Left ventricle myocardium inferior (tissue), 1 donor: Measurements from ENCODE around the gene PCDHGB1. TPM values are rescaled to one million over a fixed set of nuclear protein-coding genes. Genes with fewer than 3 reads are reported as not detected.
A peak's percentile ranks its signal among the peaks of the same experiment; 100 is the strongest.
"Not testable (repeated sequence)": the region's sequence is repeated elsewhere in the genome, so short reads cannot be mapped to it uniquely, and the experiment has no call there.

Experiments
- DNase-seq: peaks from one replicate; pipeline ENCODE4 v3.0.0-alpha.2; 2020
- H3K27ac ChIP-seq: fragments of 200-600 bp; replicated peaks from 2 replicates; pipeline ENCODE4 v1.8.0; 2021
- H3K27me3 ChIP-seq: fragments of 200-600 bp; 2 replicates; pipeline ENCODE4 v1.8.0; 2021; ENCODE audit warnings: low read depth
- H3K36me3 ChIP-seq: fragments of 200-600 bp; 2 replicates; pipeline ENCODE4 v1.8.0; 2021
- H3K4me1 ChIP-seq: fragments of 200-600 bp; 2 replicates; pipeline ENCODE4 v1.8.0; 2021
- H3K4me3 ChIP-seq: fragments of 200-600 bp; 2 replicates; pipeline ENCODE4 v1.8.0; 2021; ENCODE audit warnings: mild to moderate bottlenecking, moderate library complexity
- H3K9me3 ChIP-seq: fragments of 200-600 bp; replicated peaks from 2 replicates; pipeline ENCODE4 v1.8.0; 2021
- intact Hi-C: fragments of 100-400 bp; cut with micrococcal nuclease; formaldehyde crosslinking; loops from one replicate; pipeline ENCODE4 v1.11.0; 2022
- total RNA-seq: library from RNA; stranded (reverse); fragmentation: NEBNext Ultra II Directional; extraction: Animal tissue kit (Norgen Biotek cat#: 25700); gene quantifications from one replicate; pipeline ENCODE4 v1.2.1, GENCODE V29; 2021
- TF ChIP-seq, protein P1 (sequence below): fragments of 200-600 bp; IDR thresholded peaks from 2 replicates; pipeline ENCODE4 v1.8.0; 2021; ENCODE audit warnings: antibody characterized with exemption, mild to moderate bottlenecking, borderline replicate concordance
- donor health status: DM: no; HTN: yes; CAD: no; lungs with severe emphysema.

PCDHGB1 gene
- total RNA-seq, 1 donor from 2014 or later: 5.7 TPM

DNA sequence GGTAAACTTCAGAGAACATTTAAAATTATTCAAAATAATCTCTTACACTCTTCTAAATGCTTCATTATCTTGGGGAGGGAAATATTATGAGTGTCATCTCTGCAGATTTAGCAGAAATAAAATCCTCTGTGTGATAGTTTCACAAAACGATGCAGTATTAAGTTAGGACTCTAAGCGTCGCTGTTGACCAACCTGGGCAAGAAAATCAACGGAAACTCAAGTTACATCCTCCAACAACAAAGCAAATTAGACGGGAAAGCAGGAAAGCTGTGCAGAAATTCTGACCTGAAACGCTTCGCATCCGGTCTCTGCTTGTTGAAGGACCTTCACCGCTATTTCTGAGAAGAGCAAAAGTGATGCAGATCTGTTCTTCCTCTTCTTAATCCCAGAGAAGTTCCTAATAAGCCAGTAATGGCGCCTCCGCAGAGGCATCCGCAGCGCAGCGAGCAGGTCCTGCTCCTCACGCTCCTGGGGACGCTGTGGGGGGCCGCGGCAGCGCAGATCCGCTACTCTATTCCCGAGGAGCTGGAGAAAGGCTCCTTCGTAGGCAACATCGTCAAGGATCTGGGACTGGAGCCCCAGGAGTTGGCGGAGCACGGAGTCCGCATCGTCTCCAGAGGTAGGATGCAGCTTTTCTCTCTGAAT, 23.9 kb downstream of the PCDHGB1 start, which contains the start of gene PCDHGA6:
Gene PCDHGA6, plus strand, starts transcription at position 219 of the 645 bp plus-strand sequence. Its CDS starts 193 bp downstream, at position 412.
- peaks cover 43% of the 10 kb centered on the region for H3K36me3 ChIP-seq
- H3K27me3 ChIP-seq: no peaks in the 10 kb centered on the region
- H3K27ac ChIP-seq: no peak within 1 kb of the TSS
- DNase-seq: no peak
- peaks cover 57% of the 10 kb centered on the region for H3K4me1 ChIP-seq
- peaks cover 98% of the 10 kb centered on the region for H3K9me3 ChIP-seq
- intact Hi-C loops: no loop called here
- H3K4me3 ChIP-seq: peak within 1 kb of the TSS; percentile 52
- TF ChIP-seq, protein P1, sequence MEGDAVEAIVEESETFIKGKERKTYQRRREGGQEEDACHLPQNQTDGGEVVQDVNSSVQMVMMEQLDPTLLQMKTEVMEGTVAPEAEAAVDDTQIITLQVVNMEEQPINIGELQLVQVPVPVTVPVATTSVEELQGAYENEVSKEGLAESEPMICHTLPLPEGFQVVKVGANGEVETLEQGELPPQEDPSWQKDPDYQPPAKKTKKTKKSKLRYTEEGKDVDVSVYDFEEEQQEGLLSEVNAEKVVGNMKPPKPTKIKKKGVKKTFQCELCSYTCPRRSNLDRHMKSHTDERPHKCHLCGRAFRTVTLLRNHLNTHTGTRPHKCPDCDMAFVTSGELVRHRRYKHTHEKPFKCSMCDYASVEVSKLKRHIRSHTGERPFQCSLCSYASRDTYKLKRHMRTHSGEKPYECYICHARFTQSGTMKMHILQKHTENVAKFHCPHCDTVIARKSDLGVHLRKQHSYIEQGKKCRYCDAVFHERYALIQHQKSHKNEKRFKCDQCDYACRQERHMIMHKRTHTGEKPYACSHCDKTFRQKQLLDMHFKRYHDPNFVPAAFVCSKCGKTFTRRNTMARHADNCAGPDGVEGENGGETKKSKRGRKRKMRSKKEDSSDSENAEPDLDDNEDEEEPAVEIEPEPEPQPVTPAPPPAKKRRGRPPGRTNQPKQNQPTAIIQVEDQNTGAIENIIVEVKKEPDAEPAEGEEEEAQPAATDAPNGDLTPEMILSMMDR: peak; percentile 62

DNA sequence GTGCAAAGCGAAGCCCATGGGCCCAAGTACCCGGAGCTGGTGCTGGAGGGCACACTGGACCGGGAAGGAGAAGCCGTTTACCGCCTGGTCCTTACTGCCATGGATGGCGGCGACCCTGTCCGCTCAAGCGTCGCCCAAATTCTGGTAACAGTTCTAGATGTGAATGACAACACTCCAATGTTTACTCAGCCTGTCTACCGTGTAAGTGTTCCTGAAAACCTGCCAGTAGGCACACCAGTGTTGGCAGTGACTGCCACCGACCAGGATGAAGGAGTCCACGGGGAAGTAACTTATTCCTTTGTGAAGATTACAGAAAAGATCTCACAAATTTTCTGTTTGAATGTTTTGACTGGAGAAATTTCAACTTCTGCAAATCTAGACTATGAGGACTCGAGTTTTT, 24.7 kb downstream of the PCDHGB1 start:
- no peaks in the 10 kb centered on the region for H3K27me3 ChIP-seq
- peaks cover 98% of the 10 kb centered on the region for H3K9me3 ChIP-seq
- peaks cover 43% of the 10 kb centered on the region for H3K36me3 ChIP-seq
- DNase-seq: no peak
- intact Hi-C loops: no loop called here
- TF ChIP-seq, protein P1: no peak
- peaks cover 50% of the 10 kb centered on the region for H3K4me1 ChIP-seq
- peak overlapping the region; percentile 52 for H3K4me3 ChIP-seq
- no peak overlapping the region for H3K27ac ChIP-seq

DNA sequence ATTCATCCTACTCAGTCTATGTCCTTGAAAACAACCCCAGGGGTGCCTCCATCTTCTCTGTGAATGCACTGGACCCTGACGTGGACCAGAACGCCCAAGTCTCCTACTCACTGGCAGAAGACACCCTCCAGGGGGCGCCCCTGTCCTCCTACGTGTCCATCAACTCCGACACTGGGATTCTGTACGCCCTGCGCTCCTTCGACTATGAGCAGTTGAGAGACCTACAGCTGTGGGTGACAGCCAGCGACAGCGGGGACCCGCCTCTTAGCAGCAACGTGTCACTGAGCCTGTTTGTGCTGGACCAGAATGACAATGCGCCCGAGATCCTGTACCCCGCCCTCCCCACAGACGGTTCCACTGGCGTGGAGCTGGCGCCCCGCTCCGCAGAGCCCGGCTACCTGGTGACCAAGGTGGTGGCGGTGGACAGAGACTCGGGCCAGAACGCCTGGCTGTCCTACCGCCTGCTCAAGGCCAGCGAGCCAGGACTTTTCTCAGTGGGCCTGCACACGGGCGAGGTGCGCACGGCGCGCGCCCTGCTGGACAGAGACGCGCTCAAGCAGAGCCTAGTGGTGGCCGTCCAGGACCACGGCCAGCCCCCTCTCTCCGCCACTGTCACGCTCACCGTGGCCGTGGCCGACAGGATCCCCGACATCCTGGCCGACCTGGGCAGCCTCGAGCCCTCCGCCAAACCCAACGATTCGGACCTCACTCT, 25.7 kb downstream of the PCDHGB1 start:
- H3K27me3 ChIP-seq, intact Hi-C loops, H3K4me3 ChIP-seq, DNase-seq, H3K27ac ChIP-seq: not testable (repeated sequence)
- Histone ChIP-seq H3K9me3 (peaks cover 98% of the 10 kb centered on the region), H3K4me1 (peaks cover 45% of the 10 kb centered on the region), H3K36me3 (peaks cover 48% of the 10 kb centered on the region)

DNA sequence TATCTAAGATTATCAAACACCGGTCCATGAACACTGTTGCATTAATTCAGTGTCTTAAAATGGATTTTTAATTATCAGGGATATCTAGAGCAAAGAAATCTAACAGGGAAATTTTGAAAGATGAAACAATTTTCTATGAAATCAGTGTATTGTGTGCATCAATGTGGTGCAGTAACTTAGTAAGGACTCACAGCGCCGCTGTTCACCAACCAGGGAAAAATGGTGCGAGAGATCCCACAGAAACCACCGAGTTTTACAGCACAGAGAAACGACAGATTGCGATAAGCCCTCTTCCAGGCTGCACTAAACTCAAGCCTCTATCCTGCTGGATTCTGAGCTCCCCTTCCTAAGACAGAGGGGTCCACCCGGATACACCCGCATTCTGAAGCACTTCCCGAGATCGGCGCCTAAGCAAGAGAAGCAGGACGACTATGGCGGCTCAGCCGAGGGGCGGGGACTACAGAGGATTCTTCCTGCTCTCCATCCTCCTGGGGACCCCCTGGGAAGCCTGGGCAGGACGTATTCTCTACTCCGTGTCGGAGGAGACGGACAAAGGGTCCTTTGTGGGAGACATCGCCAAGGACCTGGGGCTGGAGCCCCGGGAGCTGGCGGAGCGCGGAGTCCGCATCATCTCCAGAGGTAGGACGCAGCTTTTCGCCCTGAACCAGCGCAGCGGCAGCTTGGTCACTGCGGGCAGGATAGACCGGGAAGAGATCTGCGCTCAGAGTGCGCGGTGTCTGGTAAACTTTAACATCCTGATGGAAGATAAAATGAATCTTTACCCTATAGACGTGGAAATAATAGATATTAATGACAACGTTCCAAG, 32.8 kb downstream of the PCDHGB1 start, which contains the start of gene PCDHGA7:
Gene PCDHGA7, plus strand, starts transcription at position 274 of the 826 bp plus-strand sequence. Its CDS starts 158 bp downstream, at position 432.
- TF ChIP-seq, protein P1: peak; percentile 47
- H3K36me3 ChIP-seq: peaks cover 38% of the 10 kb centered on the region
- peak within 1 kb of the TSS; percentile 13 for H3K27ac ChIP-seq
- no peak for DNase-seq
- H3K4me3 ChIP-seq: peak within 1 kb of the TSS; percentile 51
- peaks cover 100% of the 10 kb centered on the region for H3K9me3 ChIP-seq
- H3K27me3 ChIP-seq: no peaks in the 10 kb centered on the region
- peaks cover 4% of the 10 kb centered on the region for H3K4me1 ChIP-seq
- intact Hi-C loops: no loop called here

DNA sequence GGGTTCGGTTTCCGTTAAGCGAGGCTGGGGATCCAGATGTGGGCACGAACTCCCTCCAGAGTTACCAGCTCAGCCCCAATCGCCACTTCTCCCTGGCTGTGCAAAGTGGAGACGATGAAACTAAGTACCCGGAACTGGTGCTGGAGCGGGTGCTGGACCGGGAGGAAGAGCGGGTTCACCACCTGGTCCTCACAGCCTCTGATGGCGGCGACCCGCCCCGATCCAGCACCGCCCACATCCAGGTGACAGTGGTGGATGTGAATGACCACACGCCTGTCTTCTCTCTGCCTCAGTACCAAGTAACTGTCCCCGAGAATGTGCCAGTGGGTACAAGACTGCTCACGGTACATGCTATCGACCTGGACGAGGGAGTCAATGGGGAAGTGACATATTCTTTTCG, 33.4 kb downstream of the PCDHGB1 start:
- Histone ChIP-seq H3K4me1 (peaks cover 7% of the 10 kb centered on the region), H3K36me3 (peaks cover 33% of the 10 kb centered on the region), H3K27ac (no peak overlapping the region), H3K4me3 (peak overlapping the region; percentile 51), H3K27me3 (no peaks in the 10 kb centered on the region), H3K9me3 (peaks cover 96% of the 10 kb centered on the region)
- no peak for DNase-seq
- intact Hi-C loops: no loop called here
- TF ChIP-seq, protein P1: no peak
